CD14-positive monocyte (primary cell): Measurements from ENCODE around the gene PLCL2. TPM values are rescaled to one million over a fixed set of nuclear protein-coding genes. Genes with fewer than 3 reads are reported as not detected.

Source experiments
- DNase-seq, 3 donors: peaks; one replicate each; pipeline ENCODE4 v3.0.0-alpha.2; 2011 to 2022
- H2AFZ ChIP-seq: 2 replicates; pipeline ENCODE4 v1.6.0; 2012; ENCODE audit warnings: mild to moderate bottlenecking, low read depth, low read length, inconsistent platforms; ENCODE audit not compliant: insufficient read depth, poor library complexity, severe bottlenecking
- H3K27ac ChIP-seq, 2 donors: 1 replicate in 1 of 2; 2 replicates in 1 of 2; pipeline ENCODE4 v1.5.1; 2012 to 2013; ENCODE audit warnings: low read length in 2 of 2, control low read depth in 1 of 2, inconsistent platforms in 1 of 2, low read depth in 1 of 2, mild to moderate bottlenecking in 1 of 2
- H3K27me3 ChIP-seq, 2 donors: one replicate each; pipeline versions ENCODE4 v1.6.0 to v1.6.1; 2011 to 2013; ENCODE audit warnings: low read length in 2 of 2; ENCODE audit not compliant: control insufficient read depth in 2 of 2, insufficient read depth in 2 of 2
- H3K36me3 ChIP-seq, 2 donors: replicated peaks in 1 of 2; 1 replicate in 1 of 2; 2 replicates in 1 of 2; pipeline versions ENCODE4 v1.5.1 to v1.6.1; 2012 to 2013; ENCODE audit warnings: low read length in 2 of 2, control low read depth in 1 of 2, inconsistent platforms in 1 of 2, mild to moderate bottlenecking in 1 of 2; ENCODE audit not compliant: insufficient read depth in 2 of 2, control insufficient read depth in 1 of 2
- H3K4me1 ChIP-seq, 2 donors: 1 replicate in 1 of 2; 2 replicates in 1 of 2; pipeline versions ENCODE4 v1.5.1 to v1.6.1; 2012 to 2013; ENCODE audit warnings: low read length in 2 of 2, control low read depth in 1 of 2, inconsistent platforms in 1 of 2, mild to moderate bottlenecking in 1 of 2, moderate library complexity in 1 of 2; ENCODE audit not compliant: insufficient read depth in 2 of 2, control insufficient read depth in 1 of 2
- H3K4me2 ChIP-seq: replicated peaks from 2 replicates; pipeline ENCODE3; 2012; ENCODE audit warnings: low read length, moderate library complexity, mild to moderate bottlenecking; ENCODE audit not compliant: poor library complexity, severe bottlenecking; ENCODE audit errors: extremely low read depth
- H3K4me3 ChIP-seq, 3 experiments: fragments of 200-600 bp in 1 of 3; sonication (generic) in 1 of 3; replicated peaks in 1 of 3; 1 replicate in 2 of 3; 2 replicates in 1 of 3; pipeline ENCODE4 v1.5.1; 2011 to 2013; ENCODE audit warnings: low read length in 3 of 3, mild to moderate bottlenecking in 3 of 3, control low read depth in 2 of 3, low read depth in 2 of 3, inconsistent platforms in 1 of 3, moderate library complexity in 1 of 3
- H3K79me2 ChIP-seq: 2 replicates; pipeline ENCODE4 v1.6.0; 2012; ENCODE audit warnings: mild to moderate bottlenecking, control low read depth, inconsistent platforms, low read length, moderate library complexity; ENCODE audit not compliant: insufficient read depth
- H3K9ac ChIP-seq: 2 replicates; pipeline ENCODE4 v1.6.0; 2017; ENCODE audit warnings: low read length, mild to moderate bottlenecking; ENCODE audit not compliant: insufficient read depth, poor library complexity, severe bottlenecking
- H3K9me3 ChIP-seq, 2 donors: replicated peaks in 1 of 2; 1 replicate in 1 of 2; 2 replicates in 1 of 2; pipeline versions ENCODE4 v1.5.1 to v1.6.1; 2012 to 2013; ENCODE audit warnings: low read length in 2 of 2, control low read depth in 1 of 2; ENCODE audit not compliant: control insufficient read depth in 1 of 2, insufficient read depth in 1 of 2
- H4K20me1 ChIP-seq: 2 replicates; pipeline ENCODE4 v1.6.0; 2012; ENCODE audit warnings: mild to moderate bottlenecking, low read length, control low read depth, moderate library complexity; ENCODE audit not compliant: insufficient read depth
- H3K27ac Mint-ChIP-seq, 7 donors: one replicate each; pipeline ENCODE4 v1.8.0; 2020; ENCODE audit warnings: mild to moderate bottlenecking in 7 of 7, mixed read lengths in 7 of 7, moderate library complexity in 6 of 7, inconsistent platforms in 2 of 7
- H3K27me3 Mint-ChIP-seq, 3 donors: one replicate each; pipeline ENCODE4 v1.8.0; 2021 to 2022; ENCODE audit warnings: low read depth in 3 of 3, mild to moderate bottlenecking in 3 of 3, mixed read lengths in 3 of 3, moderate library complexity in 3 of 3, inconsistent platforms in 1 of 3
- H3K36me3 Mint-ChIP-seq, 2 donors: one replicate each; pipeline ENCODE4 v1.8.0; 2020; ENCODE audit warnings: mixed read lengths in 2 of 2, inconsistent platforms in 1 of 2, mild to moderate bottlenecking in 1 of 2
- H3K4me1 Mint-ChIP-seq: one replicate; pipeline ENCODE4 v1.8.0; 2020; ENCODE audit warnings: mild to moderate bottlenecking, mixed read lengths
- H3K4me3 Mint-ChIP-seq, 2 donors: one replicate each; pipeline ENCODE4 v1.8.0; 2020; ENCODE audit warnings: mild to moderate bottlenecking in 2 of 2, mixed read lengths in 2 of 2, moderate library complexity in 1 of 2
- H3K9me3 Mint-ChIP-seq, 7 donors: one replicate each; pipeline ENCODE4 v1.8.0; 2020 to 2022; ENCODE audit warnings: mixed read lengths in 7 of 7, mild to moderate bottlenecking in 6 of 7, moderate library complexity in 6 of 7, inconsistent platforms in 2 of 7
- CTCF ChIP-seq: fragments of 200-600 bp; IDR thresholded peaks from one replicate; pipeline ENCODE4 v1.8.0; 2022; ENCODE audit warnings: antibody characterized with exemption, mild to moderate bottlenecking
- WGBS: methylation state at CpG from one replicate; pipeline ENCODE4 v1.1.5; 2013; ENCODE audit warnings: missing lambda C conversion rate; ENCODE audit not compliant: insufficient coverage; 5-methylcytosine and 5-hydroxymethylcytosine counted together
- intact Hi-C, 2 donors: fragments of 100-400 bp; cut with micrococcal nuclease; formaldehyde crosslinking; loops; one replicate each; pipeline versions ENCODE4 v1.15.0 to v1.15.1; 2023
- polyA plus RNA-seq, 3 donors: library from polyadenylated mRNA; depleted of rRNA in 1 of 3; unstranded in 2 of 3; stranded (reverse) in 1 of 3; fragments of 300-500 nt in 2 of 3; fragments of >200 nt in 1 of 3; fragmentation: Illumina TruSeq in 2 of 3; gene quantifications; 1 replicate in 2 of 3; 2 replicates in 1 of 3; pipeline ENCODE4 v1.2.3, GENCODE V29; 2012 to 2021

PLCL2 gene
- polyA plus RNA-seq, 3 donors: 18.8 to 32.5 (median 26.8) TPM

- H3K27me3 Mint-ChIP-seq: peaks cover 0 to 2% (median 0%) of the 10 kb centered on the region in 3 donors
- Histone ChIP-seq H3K9me3 (no peaks in the 10 kb centered on the region), H3K27me3 (no peaks in the 10 kb centered on the region), H3K79me2 (no peaks in the 10 kb centered on the region), H2AFZ (no peak overlapping the region), H3K4me1 (peaks cover 36 to 39% of the 10 kb centered on the region in 2 donors), H3K4me3 (no peak overlapping the region), H3K4me2 (no peak overlapping the region), H4K20me1 (no peaks in the 10 kb centered on the region), H3K27ac (no peak overlapping the region), H3K36me3 (no peaks in the 10 kb centered on the region), H3K9ac (no peak overlapping the region)
- no peaks in the 10 kb centered on the region for H3K9me3 Mint-ChIP-seq
- intact Hi-C loops: loop anchor here in 1 of 2 donors (5.0 kb wide), 1 partner anchor 48 kb away; no protein-coding TSS in a partner anchor
- H3K36me3 Mint-ChIP-seq: no peaks in the 10 kb centered on the region
- no peak for TF ChIP-seq CTCF
- no peak overlapping the region for H3K4me3 Mint-ChIP-seq
- no CpG with 5 or more reads among the region's 10 CpGs for WGBS
- DNase-seq: no peak
- no peak overlapping the region for H3K27ac Mint-ChIP-seq
- peaks cover 45% of the 10 kb centered on the region for H3K4me1 Mint-ChIP-seq
Measured at GRCh38 chr3:16839271-16840100, 45.3 kb upstream of the PLCL2 start.

- no peaks in the 10 kb centered on the region for H4K20me1 ChIP-seq
- no peak overlapping the region for H3K4me3 Mint-ChIP-seq
- intact Hi-C loops: loop anchor here in 1 of 2 donors (5.0 kb wide), 1 partner anchor 47 kb away; no protein-coding TSS in a partner anchor
- no peak overlapping the region for H3K9ac ChIP-seq
- H3K4me2 ChIP-seq: no peak overlapping the region
- DNase-seq: no peak
- no peak overlapping the region for H2AFZ ChIP-seq
- H3K4me1 Mint-ChIP-seq: peaks cover 49% of the 10 kb centered on the region
- H3K79me2 ChIP-seq: no peaks in the 10 kb centered on the region
- TF ChIP-seq CTCF: no peak
- H3K9me3 Mint-ChIP-seq: no peaks in the 10 kb centered on the region
- no peaks in the 10 kb centered on the region for H3K36me3 ChIP-seq
- WGBS: no CpG with 5 or more reads among the region's 1 CpG
- no peak overlapping the region for H3K27ac ChIP-seq
- H3K36me3 Mint-ChIP-seq: no peaks in the 10 kb centered on the region
- no peak overlapping the region for H3K4me3 ChIP-seq
- no peak overlapping the region for H3K27ac Mint-ChIP-seq
- H3K27me3 Mint-ChIP-seq: peaks cover 0 to 2% (median 0%) of the 10 kb centered on the region in 3 donors
- H3K9me3 ChIP-seq: no peaks in the 10 kb centered on the region
- H3K27me3 ChIP-seq: no peaks in the 10 kb centered on the region
- H3K4me1 ChIP-seq: peaks cover 42 to 45% of the 10 kb centered on the region in 2 donors
Measured at GRCh38 chr3:16840101-16840424, 44.7 kb upstream of the PLCL2 start.
